ENCODE measurements around the gene ZDHHC24.

ZDHHC24 gene

DNA sequence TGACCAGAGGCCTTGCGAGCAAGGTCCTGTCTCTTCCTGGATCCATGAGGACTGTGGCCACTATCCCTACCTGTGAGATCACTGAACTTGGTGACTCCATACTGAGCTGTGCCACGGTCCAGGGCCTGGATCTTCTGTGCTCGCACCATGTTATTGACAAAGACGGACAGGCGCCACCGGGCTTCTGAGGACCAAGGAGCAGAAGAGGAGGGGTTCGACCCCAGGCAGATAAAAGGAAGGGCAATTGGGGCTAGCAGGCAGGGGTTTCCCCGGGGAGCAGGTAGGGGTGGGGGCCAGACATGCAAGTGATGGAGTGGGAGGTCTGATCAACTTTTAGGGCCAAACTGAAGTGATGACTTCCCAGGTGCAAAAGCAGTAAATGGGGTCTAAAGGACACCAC lies 20.4 kb upstream of the ZDHHC24 start:
- no peak for DNase-seq (ENCODE audit: low read depth in 4 of 4, low spot score in 1 of 4)

DNA sequence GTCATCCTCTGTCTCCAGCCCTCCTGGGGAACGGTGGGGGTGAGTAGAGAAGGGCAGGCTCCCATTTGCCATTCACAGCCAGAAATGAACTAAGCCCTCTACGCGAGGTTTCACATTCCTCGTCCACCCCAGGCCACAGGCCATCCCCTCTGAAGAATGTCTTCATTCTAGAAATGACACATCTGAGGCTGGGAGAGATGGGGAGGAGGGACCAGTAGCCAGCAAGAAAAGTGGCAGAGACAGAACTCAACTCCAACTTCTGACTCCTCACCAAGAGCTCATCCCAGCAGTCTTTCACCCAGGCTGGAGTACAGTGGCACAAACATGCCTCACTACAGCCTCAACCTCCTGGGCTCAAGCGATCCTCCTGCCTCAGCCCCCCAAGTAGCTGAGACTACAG lies 19.1 kb upstream of the ZDHHC24 start:
- DNase-seq (ENCODE audit: low read depth in 4 of 4, low spot score in 1 of 4): no peak

DNA sequence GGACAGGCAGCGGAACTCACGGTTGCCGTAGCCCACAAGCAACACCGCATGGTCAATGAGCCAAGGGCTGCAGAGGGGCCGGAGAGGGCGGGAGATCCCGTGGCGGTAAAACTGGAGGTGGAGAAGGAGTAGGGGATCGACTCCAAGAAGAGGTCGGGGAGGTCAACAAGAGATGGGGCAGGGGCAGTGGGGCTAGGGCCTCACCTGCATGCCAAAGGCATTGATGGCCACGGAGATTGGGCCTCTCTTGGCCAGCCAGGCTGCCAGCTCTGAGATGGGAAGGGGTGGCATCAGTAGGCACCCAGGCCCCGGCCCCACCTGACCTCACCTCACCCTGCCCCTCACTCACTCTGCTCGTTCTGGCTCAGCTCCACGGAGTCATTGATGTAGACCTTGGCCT lies 18.7 kb upstream of the ZDHHC24 start:
- no peak for DNase-seq (ENCODE audit: low read depth in 4 of 4, low spot score in 1 of 4)

DNA sequence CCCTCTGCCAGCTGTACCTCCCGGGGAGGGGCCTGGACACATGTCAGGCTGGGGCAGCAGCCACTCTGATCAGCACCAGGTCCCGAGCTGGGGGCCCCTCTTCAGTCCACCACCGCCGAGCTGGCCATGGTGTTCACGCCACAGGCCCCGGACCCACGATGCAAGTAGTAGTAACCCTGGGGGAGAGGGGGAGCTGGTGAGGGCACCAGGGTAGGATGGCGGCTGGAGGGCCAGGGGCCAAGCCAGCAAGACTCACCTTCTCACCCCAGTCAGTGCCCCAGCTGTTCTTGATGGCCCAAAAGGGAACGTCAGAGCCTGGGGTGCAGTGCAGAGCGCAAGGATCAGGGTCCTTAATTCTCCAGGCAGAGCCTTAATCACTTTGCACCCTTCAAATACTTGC lies 18.0 kb upstream of the ZDHHC24 start:
- no peak for DNase-seq (ENCODE audit: low read depth in 4 of 4, low spot score in 1 of 4)

DNA sequence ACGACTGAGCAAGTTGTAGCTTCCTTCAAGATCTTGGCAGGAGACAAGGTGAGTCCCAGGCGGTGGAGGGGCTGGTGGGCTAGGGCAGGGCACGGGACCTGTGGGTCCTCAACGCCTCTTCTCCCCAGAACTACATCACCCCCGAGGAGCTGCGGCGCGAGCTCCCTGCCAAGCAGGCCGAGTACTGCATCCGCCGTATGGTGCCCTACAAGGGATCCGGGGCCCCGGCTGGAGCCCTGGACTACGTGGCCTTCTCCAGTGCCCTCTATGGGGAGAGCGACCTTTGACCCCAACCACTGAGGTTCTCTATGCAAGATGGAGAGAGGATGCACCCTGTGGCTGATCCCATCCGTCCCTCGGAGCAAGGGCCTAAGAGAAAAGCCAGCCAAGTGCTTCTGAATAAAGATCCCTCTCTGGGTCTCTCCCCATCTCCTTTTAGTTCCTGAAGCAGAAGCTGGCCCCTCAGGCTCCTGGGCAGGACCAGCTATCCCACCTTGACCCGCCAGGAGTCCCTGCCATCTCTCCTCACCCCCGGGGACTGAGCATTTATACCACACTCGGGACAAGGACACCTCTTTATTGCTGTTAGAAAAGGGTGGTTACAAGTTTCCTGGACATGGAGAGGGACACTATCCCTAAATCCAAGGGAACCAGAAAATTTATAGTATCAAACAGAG lies 17.2 kb upstream of the ZDHHC24 start:
- DNase-seq (ENCODE audit: low read depth in 4 of 4, low spot score in 1 of 4): no peak

DNA sequence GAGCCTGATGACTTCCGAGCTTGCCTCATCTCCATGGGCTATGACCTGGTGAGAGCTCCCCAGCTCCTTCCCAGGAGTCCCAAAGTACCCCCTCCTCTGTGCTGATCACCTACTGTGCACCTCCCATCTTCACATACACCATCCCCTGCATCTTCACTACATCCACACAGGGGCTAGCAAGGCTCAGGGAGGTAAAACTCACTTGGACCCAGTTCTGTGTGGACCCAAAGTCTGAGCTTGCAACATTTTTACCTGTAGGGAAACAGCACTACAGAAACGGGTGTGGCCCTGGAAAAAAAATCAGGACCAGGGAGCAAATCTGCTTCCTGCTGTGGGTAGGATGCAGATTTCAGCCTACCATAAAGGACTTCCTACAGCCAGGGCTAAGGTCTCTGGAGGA lies 16.4 kb upstream of the ZDHHC24 start:
- no peak for DNase-seq (ENCODE audit: low read depth in 4 of 4, low spot score in 1 of 4)

DNA sequence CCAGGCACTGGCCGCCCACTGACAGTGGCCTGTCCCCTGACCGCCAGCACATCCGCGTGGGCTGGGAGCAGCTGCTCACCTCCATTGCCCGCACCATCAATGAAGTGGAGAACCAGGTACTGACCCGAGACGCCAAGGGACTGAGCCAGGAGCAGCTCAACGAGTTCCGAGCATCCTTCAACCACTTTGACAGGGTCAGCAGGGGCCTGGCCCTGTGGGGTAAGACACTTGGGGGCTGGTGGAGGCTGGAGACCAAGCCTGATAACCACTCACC lies 16.1 kb upstream of the ZDHHC24 start:
- DNase-seq (ENCODE audit: low read depth in 4 of 4, low spot score in 1 of 4): no peak

DNA sequence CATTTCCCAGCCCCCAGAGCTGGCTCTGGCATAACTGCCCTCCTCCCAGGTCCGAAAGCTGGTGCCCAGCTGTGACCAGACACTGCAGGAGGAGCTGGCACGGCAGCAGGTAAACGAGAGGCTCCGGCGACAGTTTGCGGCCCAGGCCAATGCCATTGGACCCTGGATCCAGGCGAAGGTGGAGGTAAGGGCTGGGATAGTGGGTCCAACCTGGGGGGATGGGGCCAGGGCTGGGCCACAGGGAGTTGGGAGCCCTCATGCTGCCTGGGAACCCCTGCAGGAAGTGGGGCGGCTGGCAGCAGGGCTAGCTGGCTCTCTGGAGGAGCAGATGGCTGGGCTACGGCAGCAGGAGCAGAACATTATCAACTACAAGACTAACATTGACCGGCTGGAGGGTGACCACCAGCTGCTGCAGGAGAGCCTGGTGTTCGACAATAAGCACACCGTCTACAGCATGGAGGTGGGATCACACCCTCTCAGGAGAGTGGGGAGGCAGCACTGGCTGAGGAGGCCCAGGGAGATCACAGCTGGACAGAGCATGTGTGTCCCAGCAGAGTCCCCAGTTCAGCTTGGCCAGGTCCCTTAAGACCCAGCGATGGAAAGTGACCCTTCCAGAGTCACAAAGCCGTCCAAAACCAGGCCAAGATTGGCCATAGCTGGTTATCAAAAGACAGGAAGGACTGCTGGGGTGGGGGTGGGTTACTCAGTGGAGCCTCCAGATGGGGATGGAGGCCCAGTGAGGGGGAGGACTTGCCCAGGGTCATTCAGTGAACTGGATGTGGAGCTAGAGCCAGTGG lies 15.5 kb upstream of the ZDHHC24 start:
- DNase-seq (ENCODE audit: low read depth in 4 of 4, low spot score in 1 of 4): no peak

DNA sequence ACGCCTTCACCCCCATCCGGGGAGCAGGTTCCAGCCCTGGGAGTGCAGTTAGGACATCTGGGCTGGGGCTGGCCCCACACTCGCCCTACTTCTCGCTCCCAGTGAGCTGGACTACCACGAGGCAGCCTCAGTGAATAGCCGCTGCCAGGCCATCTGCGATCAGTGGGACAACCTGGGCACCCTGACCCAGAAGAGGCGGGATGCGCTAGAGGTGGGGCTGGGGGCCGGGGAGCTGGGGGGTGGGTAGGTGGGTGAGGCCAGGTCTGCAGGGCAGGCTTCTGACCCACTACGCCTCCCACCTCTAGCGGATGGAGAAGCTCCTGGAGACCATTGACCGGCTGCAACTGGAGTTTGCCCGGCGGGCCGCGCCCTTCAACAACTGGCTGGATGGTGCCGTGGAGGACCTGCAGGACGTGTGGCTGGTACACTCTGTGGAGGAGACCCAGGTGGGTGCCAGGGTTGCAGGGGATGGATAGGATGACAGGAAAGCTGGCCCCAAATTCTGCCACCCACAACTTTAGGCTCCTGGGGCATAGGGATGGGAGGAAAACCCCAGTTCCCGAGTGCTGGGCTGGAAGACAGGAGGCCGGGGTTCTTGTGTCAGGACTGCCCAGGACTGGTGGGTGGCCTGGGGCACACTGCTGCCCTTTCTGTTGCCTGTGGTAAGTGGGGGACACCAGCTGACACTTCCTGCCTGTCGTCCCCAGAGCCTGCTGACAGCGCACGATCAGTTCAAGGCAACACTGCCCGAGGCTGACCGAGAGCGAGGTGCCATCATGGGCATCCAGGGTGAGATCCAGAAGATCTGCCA lies 14.2 kb upstream of the ZDHHC24 start:
- no peak for DNase-seq (ENCODE audit: low read depth in 4 of 4, low spot score in 1 of 4)

DNA sequence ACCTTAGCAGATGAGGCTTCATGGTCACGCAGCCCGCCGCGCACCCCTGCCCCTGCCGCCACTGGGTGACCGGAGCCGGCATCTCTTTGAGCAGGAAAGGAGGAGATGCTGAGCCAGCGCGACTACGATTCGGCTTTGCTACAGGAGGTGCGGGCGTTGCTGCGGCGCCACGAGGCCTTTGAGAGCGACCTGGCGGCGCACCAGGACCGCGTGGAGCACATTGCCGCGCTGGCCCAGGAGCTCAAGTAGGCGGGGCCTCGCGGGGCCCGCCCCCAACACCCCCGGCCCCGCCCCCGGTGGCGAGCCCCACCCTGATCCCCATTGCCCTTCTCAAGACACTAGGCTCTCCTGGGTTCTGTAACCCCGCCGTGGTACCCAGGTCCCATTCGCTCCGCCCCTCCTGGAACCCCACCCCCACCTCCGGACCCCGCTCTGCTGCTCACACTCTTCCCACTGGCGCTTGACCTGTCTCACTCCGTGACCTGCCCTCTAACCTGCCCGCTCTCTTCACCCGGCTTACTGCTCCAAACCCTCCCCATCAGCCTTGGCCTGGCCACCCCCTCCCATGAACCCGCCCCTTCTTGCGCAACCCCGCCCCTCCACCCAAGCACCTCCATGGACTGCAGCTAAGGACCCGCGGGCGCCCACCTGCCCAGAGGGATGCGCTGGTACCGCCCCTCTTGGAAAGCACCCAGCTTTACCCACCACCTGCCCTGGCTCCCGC lies 13.5 kb upstream of the ZDHHC24 start:
- peak in 1 of 4 experiments; percentile 14 for DNase-seq (ENCODE audit: low read depth in 4 of 4, low spot score in 1 of 4)

DNA sequence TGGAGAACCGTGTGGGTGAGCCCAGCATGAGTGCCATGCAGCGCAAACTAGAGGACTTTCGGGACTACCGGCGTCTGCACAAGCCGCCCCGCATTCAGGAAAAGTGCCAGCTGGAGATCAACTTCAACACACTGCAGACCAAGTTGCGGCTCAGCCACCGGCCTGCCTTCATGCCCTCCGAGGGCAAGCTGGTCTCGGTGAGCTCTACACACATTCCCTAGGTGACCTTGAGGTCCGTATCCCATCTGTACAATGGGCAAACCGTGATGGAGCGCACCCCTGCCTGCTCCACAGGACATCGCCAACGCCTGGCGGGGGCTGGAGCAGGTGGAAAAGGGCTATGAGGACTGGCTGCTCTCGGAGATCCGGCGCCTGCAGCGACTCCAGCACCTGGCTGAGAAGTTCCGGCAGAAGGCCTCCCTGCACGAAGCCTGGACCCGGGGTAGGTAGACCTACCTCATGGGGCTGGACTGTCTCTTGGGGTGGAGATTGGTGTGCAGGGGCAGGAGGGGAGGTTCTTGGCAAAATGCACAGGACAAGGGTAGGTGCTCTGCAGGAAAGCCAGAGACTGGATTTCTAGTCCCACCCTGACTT lies 12.0 kb upstream of the ZDHHC24 start:
- DNase-seq (ENCODE audit: low read depth in 4 of 4, low spot score in 1 of 4): no peak

DNA sequence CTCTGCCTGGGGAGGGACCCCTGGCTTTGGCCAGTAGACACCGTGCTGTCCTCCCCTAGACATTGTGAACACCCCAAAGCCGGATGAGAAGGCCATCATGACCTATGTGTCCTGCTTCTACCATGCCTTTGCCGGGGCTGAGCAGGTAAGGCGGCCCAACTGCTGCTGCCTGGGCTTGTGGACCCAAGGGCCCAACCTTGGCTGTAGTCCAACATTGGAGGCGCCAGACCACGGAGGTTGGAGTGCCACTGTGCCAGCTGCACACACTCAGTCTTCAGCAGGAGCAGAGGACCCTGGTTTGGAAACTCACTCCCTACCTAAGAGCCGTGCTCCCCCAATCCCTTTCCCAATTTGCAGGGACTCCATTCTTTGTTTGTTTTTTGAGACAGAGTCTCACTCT lies 10.2 kb upstream of the ZDHHC24 start:
- no peak for DNase-seq (ENCODE audit: low read depth in 4 of 4, low spot score in 1 of 4)

DNA sequence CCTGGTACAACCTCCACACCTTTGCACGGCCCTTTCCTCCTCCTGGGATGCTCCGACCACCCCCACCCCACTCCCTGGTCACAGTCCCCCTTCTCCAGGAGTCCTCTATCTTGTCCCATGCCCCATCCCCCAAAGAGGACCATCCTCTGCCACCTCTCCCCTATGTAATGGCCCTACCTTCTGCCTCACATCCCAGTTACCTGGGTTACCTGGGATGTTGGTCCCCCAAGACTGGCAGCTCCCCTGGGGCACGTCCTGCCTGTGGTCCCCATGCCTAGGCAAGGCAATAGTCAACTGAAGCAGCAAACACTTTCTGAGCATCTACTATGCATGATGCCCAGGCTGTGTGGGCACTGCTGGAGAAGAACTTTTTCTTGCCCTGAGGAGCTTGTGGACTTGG lies 9.6 kb upstream of the ZDHHC24 start:
- no peak for DNase-seq (ENCODE audit: low read depth in 4 of 4, low spot score in 1 of 4)

DNA sequence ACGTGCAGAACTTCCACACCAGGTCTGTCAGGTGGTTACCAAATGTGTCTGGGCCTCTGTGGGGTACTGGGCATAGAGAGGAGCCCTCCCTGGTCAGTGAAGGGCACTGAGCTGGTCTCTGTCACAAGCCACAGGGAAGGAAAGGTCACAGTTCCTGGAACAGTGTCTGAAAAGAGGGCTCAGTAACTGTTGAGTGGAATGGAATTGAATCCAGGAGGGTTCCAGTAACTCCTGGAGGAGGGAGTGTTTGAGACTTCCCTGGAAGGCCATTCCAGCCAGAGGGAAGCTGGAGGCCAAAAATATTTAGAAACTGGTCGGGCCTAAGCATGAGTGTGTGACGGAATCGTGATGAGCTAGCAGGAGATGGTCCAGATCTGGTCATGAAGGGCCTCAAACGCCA lies 8.8 kb upstream of the ZDHHC24 start:
- DNase-seq (ENCODE audit: low read depth in 4 of 4, low spot score in 1 of 4): no peak

DNA sequence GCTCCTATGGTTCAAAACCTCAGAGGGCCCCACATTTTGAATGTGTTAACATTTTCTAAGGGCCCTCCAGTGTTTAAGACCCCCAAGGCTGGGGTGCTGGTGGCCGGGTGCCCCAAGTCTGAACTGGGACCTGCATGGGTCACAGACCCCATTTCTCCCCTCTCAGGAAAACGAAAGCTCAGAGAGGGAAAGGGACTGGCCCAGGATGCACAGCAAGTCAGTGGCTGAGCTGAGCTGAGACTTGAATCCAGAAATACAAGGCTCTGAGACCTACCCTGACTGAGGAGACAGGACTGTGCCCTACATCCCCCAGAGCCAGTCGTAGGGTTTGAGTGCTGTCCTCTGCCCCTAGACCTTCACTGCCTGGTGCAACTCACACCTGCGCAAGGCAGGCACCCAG lies 5.0 kb upstream of the ZDHHC24 start:
- no peak for DNase-seq (ENCODE audit: low read depth in 4 of 4, low spot score in 1 of 4)

DNA sequence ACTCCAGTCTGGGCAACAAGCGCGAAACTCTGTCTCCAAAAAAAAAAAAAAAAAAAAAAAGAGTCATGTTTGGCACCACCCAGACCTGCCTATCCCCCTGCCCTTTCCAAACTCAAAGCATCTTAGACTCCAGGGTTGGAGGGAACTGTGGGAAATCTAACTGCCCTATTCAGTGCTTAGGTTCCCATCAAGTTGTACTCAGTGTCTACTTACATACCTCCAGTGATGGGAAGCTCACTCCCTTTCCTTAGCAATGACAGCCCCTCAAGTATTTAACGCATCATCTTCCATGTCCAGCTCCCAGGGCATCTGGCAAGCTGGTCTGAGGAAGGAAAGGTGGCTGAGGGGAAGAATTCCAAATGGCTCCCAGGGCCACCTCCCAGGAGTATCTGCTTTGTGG lies 3.8 kb upstream of the ZDHHC24 start:
- no peak for DNase-seq (ENCODE audit: low read depth in 4 of 4, low spot score in 1 of 4)

DNA sequence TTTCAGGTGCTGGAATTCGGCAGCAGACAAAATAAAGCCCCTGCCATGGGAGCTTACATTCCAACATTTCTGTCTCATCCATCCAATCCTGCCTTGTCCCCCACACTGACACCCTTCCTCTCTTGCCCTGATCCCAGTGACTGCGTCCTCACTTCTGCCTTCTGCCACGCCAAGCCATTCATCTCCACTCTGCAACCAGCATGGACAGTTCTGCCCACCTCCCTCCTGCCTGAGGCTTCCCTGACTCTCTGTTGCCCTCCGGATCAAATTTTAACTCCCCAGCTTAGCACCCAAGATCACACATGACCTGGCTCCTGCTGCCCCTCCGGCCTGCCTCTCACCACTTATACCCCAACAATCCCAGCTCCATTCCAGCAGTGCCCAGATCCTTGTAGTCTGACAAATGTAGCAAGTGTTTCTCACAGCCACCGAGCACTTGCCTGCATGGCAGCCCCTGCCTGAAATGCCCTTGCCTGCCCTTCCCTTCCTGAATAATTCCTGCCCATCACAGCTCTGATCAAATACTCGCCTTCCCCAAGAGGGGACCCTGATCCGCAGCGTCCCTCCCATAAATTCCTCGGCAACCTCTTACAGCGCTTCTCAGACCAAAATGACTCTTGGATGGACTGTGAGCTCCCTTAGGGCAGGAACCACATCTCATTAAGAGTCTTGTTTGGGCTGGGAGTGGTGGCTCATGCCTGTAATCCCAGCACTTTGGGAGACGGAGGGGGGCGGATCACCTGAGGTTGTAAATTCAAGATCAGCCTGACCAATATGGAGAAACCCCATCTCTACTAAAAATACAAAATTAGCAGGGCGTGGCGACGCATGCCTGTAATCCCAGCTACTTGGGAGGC lies 3.2 kb upstream of the ZDHHC24 start:
- no peak for DNase-seq (ENCODE audit: low read depth in 4 of 4, low spot score in 1 of 4)

DNA sequence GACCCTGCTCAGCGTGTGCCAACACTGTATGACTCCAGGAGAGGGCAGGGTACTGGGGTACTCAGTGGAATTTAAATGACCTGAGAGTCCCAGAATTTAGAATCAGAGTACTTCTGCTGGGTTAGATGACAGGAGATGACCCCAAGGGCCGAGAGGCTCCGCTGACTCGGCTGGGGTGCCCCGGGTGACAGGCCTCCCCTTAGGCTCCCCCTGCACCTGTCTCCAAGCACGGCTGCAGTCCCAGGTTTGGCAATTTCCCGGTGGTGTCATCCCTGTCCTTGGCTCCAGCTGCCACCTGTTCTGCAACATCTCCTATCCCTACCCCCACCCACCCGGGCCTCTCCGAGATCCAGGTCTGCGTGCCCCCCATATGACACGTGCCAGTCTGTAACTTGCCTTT lies 2.2 kb upstream of the ZDHHC24 start:
- DNase-seq (ENCODE audit: low read depth in 4 of 4, low spot score in 1 of 4): no peak

DNA sequence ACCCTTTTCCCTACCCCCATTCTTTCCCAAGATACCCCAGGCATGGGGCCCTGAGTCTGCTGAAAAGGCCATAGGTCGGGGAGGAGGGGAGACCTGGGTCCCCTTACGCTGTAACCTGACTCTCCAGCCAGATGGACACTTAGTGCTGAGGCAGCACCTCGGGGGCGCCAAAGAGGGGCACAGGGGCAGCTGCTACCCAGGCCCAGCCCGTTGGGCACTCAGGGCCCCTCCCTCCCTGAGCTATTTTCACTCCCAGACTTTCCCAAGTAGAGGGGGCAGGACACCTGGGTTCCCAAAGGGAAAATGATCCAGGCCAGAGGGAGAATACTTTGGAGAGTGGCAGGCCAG lies 1.8 kb upstream of the ZDHHC24 start:
- DNase-seq (ENCODE audit: low read depth in 4 of 4, low spot score in 1 of 4): no peak

DNA sequence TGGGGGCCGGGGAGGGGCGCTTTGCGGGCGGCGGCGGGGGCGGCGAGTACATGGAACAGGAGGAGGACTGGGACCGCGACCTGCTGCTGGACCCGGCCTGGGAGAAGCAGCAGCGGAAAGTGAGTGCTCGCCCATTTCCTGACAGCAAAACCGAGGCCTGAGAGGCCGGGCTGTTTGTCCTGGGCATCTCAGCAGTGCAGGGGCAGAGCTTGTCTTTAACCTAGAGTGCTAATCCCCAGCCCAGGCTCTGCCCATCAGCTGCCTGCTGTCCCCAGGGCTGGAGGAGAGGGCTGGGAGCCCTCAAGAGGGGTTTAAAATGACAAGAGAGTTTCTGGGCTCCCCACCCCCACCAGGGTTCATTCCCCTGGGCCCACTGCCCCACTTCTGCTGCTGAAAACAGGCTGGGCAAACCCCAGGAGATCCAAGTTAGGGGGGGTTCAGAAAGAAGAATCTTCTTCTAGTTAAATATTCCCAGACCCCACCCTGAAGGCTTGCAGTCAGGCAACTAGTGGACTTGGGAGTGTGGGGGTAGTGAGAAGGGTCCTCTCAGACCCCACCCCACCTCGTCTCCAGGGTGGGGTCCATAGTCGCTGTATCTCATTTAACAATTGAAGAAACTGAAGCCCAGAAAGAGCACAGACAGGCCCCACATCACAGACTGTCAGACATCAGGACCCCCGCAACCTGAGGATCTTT lies 1.3 kb upstream of the ZDHHC24 start:
- no peak for DNase-seq (ENCODE audit: low read depth in 4 of 4, low spot score in 1 of 4)

Measured in stimulated activated CD4-positive, alpha-beta T cell treated with anti-CD3 and anti-CD28 coated beads, Interleukin-1b, Interleukin-23, amount 100 ng/mL, for 24 hours (primary cell).